Calu3 (cell line): ENCODE data around the gene CD37. TPM values are rescaled to one million over a fixed set of nuclear protein-coding genes. Genes with fewer than 3 reads are reported as not detected.

Experiments used
- BruUV-seq: library from RNA; stranded (reverse); fragments of 400-500 nt; replicated peaks from 2 replicates; lab custom pipeline; 2021; lab: Mats Ljungman, UMichigan
- CTCF ChIA-PET: fragments of 300-600 bp; sonication (Branson Sonifier 250); formaldehyde crosslinking; loops from one replicate; lab custom pipeline; 2022; ENCODE audit warnings: antibody characterized with exemption; lab: Charles Lee
- DNase-seq: peaks from one replicate; pipeline ENCODE4 v3.0.0; 2022
- H3K27ac Mint-ChIP-seq: one replicate; pipeline ENCODE4 v1.8.0; 2022; ENCODE audit warnings: mixed read lengths; ENCODE audit not compliant: unreplicated experiment
- H3K27me3 Mint-ChIP-seq: one replicate; pipeline ENCODE4 v1.8.0; 2022; ENCODE audit warnings: mixed read lengths; ENCODE audit not compliant: unreplicated experiment
- H3K36me3 Mint-ChIP-seq: one replicate; pipeline ENCODE4 v1.8.0; 2022; ENCODE audit warnings: mild to moderate bottlenecking, moderate library complexity, mixed read lengths; ENCODE audit not compliant: insufficient read depth, unreplicated experiment
- H3K4me1 Mint-ChIP-seq: one replicate; pipeline ENCODE4 v1.8.0; 2022; ENCODE audit warnings: mild to moderate bottlenecking, low read depth, mixed read lengths; ENCODE audit not compliant: unreplicated experiment
- H3K4me3 Mint-ChIP-seq: one replicate; pipeline ENCODE4 v1.8.0; 2022; ENCODE audit warnings: mild to moderate bottlenecking, low read depth, moderate library complexity, mixed read lengths; ENCODE audit not compliant: unreplicated experiment
- H3K9me3 Mint-ChIP-seq: one replicate; pipeline ENCODE4 v1.8.0; 2022; ENCODE audit warnings: low read depth, mixed read lengths; ENCODE audit not compliant: unreplicated experiment
- intact Hi-C: fragments of 100-400 bp; cut with micrococcal nuclease; formaldehyde crosslinking; loops from one replicate; pipeline ENCODE4 v1.10.0; 2022; ENCODE audit not compliant: unreplicated experiment
- total RNA-seq: library from RNA; stranded (reverse); gene quantifications from 2 replicates; pipeline ENCODE4 v1.2.3, GENCODE V29; 2022
- TF ChIP-seq, protein P1 (sequence below): fragments of 200-600 bp; IDR thresholded peaks from one replicate; pipeline ENCODE4 v1.8.0; 2022; ENCODE audit warnings: antibody characterized with exemption; ENCODE audit not compliant: unreplicated experiment

Gene CD37
- total RNA-seq, 1 experiment from 2014 or later = not detected

DNA sequence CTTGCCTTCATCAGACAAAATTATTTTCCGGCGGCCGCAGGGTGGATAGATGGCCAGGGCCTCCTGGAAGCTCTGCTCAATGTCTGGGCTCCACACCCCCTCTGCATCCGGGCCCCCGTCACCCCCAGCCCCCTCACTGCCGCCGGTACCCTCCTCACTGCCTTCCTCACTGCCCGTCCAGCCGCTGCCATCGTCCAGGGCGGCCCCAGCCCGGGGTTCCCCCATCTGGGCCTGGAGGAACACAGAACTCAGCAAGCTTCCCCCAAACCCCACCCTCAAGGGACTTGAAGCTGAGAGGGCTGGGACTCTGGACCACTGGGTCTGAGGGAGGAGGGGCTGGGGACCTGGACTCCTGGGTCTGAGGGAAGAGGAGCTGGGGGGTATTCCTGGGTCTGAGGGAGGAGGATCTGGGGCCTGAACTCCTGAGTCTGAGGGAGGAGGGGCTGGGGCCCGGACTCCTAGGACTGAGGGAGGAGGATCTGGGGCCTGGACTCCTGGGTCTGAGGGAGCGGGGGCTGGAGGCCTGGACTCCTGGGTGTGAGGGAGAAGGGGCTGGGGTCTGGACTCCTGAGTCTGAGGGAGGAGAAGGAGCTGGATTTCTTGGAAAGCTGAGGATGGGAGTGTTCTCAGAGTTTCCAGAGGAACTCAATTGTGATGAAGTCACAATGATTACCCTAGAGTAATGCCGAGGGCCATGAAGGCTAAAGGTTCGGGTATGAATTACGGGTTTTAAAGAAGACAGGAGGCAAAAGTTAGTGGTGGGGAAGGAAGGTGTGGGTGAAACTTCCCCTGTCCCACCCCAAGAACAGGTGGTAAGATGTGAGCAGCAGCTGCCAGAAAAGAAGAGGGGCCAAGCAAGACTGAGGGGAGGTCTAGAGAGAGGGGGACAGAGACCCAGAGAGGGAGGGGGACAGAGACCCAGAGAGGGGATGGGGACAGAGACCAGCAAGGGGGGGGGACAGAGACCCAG is 24.9 kb downstream of the CD37 start:
- H3K36me3 Mint-ChIP-seq = no peaks in the 10 kb centered on the region
- TF ChIP-seq, protein P1, sequence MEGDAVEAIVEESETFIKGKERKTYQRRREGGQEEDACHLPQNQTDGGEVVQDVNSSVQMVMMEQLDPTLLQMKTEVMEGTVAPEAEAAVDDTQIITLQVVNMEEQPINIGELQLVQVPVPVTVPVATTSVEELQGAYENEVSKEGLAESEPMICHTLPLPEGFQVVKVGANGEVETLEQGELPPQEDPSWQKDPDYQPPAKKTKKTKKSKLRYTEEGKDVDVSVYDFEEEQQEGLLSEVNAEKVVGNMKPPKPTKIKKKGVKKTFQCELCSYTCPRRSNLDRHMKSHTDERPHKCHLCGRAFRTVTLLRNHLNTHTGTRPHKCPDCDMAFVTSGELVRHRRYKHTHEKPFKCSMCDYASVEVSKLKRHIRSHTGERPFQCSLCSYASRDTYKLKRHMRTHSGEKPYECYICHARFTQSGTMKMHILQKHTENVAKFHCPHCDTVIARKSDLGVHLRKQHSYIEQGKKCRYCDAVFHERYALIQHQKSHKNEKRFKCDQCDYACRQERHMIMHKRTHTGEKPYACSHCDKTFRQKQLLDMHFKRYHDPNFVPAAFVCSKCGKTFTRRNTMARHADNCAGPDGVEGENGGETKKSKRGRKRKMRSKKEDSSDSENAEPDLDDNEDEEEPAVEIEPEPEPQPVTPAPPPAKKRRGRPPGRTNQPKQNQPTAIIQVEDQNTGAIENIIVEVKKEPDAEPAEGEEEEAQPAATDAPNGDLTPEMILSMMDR = no peak
- H3K27me3 Mint-ChIP-seq = peaks cover 24% of the 10 kb centered on the region
- peaks cover 21% of the 10 kb centered on the region for H3K4me1 Mint-ChIP-seq
- H3K4me3 Mint-ChIP-seq = no peak overlapping the region
- BruUV-seq = no TSS peak
- DNase-seq = no peak
- intact Hi-C loops = no loop called here
- CTCF ChIA-PET = no interaction called here
- no peak overlapping the region for H3K27ac Mint-ChIP-seq
- no peaks in the 10 kb centered on the region for H3K9me3 Mint-ChIP-seq

DNA sequence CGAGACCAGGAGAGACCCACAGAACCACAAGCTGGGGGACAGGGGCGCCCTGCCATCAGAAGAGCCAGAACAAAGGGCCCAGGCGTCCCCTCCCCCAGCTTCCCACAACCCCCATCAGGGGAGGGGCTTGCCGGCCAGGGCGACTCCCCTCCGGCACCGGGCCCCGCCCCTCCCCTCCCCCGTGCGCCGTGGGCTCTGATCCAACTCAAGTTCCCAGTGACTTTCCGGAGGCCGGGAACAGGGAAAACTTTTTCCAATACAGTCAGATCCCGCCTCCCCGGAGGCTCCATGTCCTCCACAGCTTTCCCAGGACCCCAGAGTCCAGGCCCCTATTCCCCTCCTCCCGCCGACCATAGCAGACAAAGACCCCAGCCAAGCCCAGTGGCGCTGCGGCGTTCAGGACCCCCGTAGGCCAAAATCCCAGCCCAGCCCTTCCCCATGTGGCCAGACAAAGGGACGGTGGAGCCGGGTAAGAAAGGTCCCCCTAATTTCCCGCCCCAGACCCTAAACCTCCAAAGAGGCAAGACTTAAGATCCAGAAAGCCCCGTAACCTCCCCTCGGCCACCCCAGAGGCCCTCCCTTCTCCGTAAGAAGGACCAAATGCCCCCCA is 26.3 kb downstream of the CD37 start:
- peaks cover 10% of the 10 kb centered on the region for H3K27me3 Mint-ChIP-seq
- peaks cover 13% of the 10 kb centered on the region for H3K4me1 Mint-ChIP-seq
- H3K36me3 Mint-ChIP-seq = no peaks in the 10 kb centered on the region
- peak; percentile 32 for DNase-seq
- CTCF ChIA-PET = interaction anchor here (1.4 kb wide), 1 partner anchor 14 kb away, joined by 3 read pairs; no protein-coding TSS in a partner anchor
- H3K4me3 Mint-ChIP-seq = no peak overlapping the region
- peak overlapping the region; percentile 35 for H3K27ac Mint-ChIP-seq
- BruUV-seq = no TSS peak
- TF ChIP-seq, protein P1 = no peak
- intact Hi-C loops = no loop called here
- no peaks in the 10 kb centered on the region for H3K9me3 Mint-ChIP-seq

DNA sequence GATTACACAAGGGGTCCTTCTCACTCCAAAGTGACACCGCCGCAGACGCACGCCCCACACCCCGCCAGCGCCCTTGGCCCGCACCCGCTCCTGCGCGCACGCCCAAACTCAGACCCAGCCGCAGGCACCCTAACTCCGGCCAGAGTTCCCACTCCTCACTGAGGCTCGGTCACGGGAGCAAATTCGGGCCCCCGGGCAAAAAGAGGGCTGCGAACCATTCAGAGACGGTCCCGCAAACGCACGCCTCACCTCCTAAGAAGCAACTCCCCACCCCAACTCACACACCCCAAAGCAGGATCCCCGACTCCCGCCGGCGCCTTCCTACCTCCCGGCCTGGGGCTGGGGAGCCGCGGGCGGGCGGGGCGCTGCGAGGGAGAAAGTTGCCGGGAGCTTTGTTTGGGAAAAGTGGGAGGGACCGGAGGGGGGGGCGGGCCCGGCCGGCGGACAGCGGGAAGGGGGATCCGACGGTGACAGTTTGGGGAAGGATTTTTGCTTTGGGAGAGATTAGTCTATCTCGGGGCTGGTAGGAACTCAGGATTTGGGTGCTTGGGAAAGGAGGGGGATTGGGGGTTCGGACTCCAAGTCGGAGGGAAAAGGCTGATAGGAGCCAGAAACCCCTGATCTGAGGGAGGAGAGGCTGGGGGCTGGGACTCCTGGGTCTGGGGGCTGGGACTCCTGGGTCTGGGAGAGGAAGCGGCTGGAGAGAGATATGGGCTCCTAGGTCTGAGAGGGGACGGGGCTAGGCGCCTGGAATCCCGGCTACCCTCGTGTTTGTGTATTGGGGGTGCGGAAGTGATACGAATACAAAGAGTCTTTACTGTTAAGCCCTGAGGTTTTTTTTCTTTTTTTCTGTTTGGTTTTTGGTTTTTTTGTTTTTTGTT is 27.1 kb downstream of the CD37 start, which contains the start of gene TEAD2:
TSS of gene TEAD2 (minus strand) at position 369 of the 881 bp plus-strand sequence. CDS start 2,341 bp downstream, outside the sequence.
- peak; percentile 44 for DNase-seq
- Mint-ChIP-seq H3K27me3 (peaks cover 2% of the 10 kb centered on the region), H3K27ac (peak within 1 kb of the TSS; percentile 35), H3K4me3 (no peak within 1 kb of the TSS), H3K36me3 (no peaks in the 10 kb centered on the region), H3K4me1 (peaks cover 12% of the 10 kb centered on the region), H3K9me3 (no peaks in the 10 kb centered on the region)
- TF ChIP-seq, protein P1 = no peak
- CTCF ChIA-PET = interaction anchor here (0.7 to 1.4 kb wide), 6 partner anchors 8 to 32 kb away, joined by 3 to 5 read pairs (median 4); no protein-coding TSS in a partner anchor
- BruUV-seq = no TSS peak
- intact Hi-C loops = no loop called here

DNA sequence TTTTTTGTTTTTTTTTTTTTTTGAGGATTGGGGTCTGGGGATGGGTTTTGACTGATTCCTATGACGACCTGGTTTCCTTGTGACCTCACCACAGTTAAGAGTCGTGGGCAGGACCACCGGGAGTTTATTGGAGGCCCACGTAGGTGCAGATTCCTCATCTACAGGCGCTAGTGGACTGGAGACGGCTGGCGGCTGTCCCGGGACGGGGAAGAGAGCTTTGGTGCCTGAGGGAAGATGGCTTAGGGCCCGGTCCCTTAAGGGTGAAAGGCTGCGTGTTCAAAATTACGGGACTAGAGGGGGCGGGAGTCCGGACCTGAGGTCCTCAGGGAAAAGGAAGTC is 27.7 kb downstream of the CD37 start:
- Mint-ChIP-seq H3K27ac (no peak overlapping the region), H3K4me3 (no peak overlapping the region), H3K4me1 (peaks cover 12% of the 10 kb centered on the region), H3K27me3 (no peaks in the 10 kb centered on the region), H3K9me3 (no peaks in the 10 kb centered on the region), H3K36me3 (no peaks in the 10 kb centered on the region)
- CTCF ChIA-PET = interaction anchor here (0.7 to 1.4 kb wide), 5 partner anchors 9 to 32 kb away, joined by 3 to 4 read pairs (median 3); no protein-coding TSS in a partner anchor
- TF ChIP-seq, protein P1 = no peak
- BruUV-seq = no TSS peak
- no peak for DNase-seq
- intact Hi-C loops = no loop called here
